Caco-2 (cell line): Measurements from ENCODE around the gene KCNK15. TPM values are rescaled to one million over a fixed set of nuclear protein-coding genes. Genes with fewer than 3 reads are reported as not detected.

Source experiments
- BruUV-seq: library from RNA; stranded (reverse); fragments of 400-500 nt; replicated peaks from 2 replicates; lab custom pipeline; 2021; lab: Mats Ljungman, UMichigan
- CTCF ChIA-PET: fragments of 300-600 bp; sonication (Branson Sonifier 250); formaldehyde crosslinking; loops from one replicate; lab custom pipeline; 2022; ENCODE audit warnings: antibody characterized with exemption; lab: Charles Lee
- POLR2A ChIA-PET: fragments of 300-600 bp; sonication (Branson Sonifier 250); formaldehyde crosslinking; loops from one replicate; lab custom pipeline; 2022; ENCODE audit warnings: antibody characterized with exemption; lab: Charles Lee
- DNase-seq, 2 experiments: peaks; one replicate each; pipeline versions ENCODE4 v3.0.0 to v3.0.0-alpha.2; 2020 to 2022
- H3K27me3 ChIP-seq: replicated peaks from 2 replicates; pipeline ENCODE4 v1.6.0; 2011; ENCODE audit warnings: low read length; ENCODE audit not compliant: control insufficient read depth, insufficient read depth
- H3K36me3 ChIP-seq: 2 replicates; pipeline ENCODE4 v1.5.1; 2011; ENCODE audit warnings: low read length; ENCODE audit not compliant: control insufficient read depth, insufficient read depth
- H3K4me1 ChIP-seq: fragments of 250-450 bp; sonication (Bioruptor Pico); 2 replicates; pipeline ENCODE4 v1.5.1; 2020; ENCODE audit warnings: mild to moderate bottlenecking
- H3K4me3 ChIP-seq: 2 replicates; pipeline ENCODE4 v1.5.1; 2011; ENCODE audit warnings: low read depth, mild to moderate bottlenecking, control low read depth, low read length
- H3K9me3 ChIP-seq: fragments of 250-450 bp; sonication (Bioruptor Pico); 2 replicates; pipeline ENCODE4 v1.5.1; 2020; ENCODE audit warnings: mild to moderate bottlenecking, moderate library complexity
- H3K27ac Mint-ChIP-seq: one replicate; pipeline ENCODE4 v1.8.0; 2022; ENCODE audit warnings: mixed read lengths; ENCODE audit not compliant: unreplicated experiment
- H3K27me3 Mint-ChIP-seq: one replicate; pipeline ENCODE4 v1.8.0; 2022; ENCODE audit warnings: mixed read lengths; ENCODE audit not compliant: insufficient read depth, unreplicated experiment
- H3K36me3 Mint-ChIP-seq: one replicate; pipeline ENCODE4 v1.8.0; 2022; ENCODE audit warnings: mild to moderate bottlenecking, mixed read lengths; ENCODE audit not compliant: insufficient read depth, unreplicated experiment
- H3K4me1 Mint-ChIP-seq: one replicate; pipeline ENCODE4 v1.8.0; 2022; ENCODE audit warnings: low read depth, mixed read lengths; ENCODE audit not compliant: unreplicated experiment
- H3K4me3 Mint-ChIP-seq: one replicate; pipeline ENCODE4 v1.8.0; 2022; ENCODE audit warnings: mild to moderate bottlenecking, moderate library complexity, mixed read lengths; ENCODE audit not compliant: unreplicated experiment
- H3K9me3 Mint-ChIP-seq: one replicate; pipeline ENCODE4 v1.8.0; 2022; ENCODE audit warnings: mixed read lengths; ENCODE audit not compliant: unreplicated experiment
- intact Hi-C: fragments of 100-400 bp; cut with micrococcal nuclease; formaldehyde crosslinking; loops from one replicate; pipeline ENCODE4 v1.10.0; 2022; ENCODE audit not compliant: unreplicated experiment
- total RNA-seq: library from RNA; stranded (reverse); gene quantifications from 2 replicates; pipeline ENCODE4 v1.2.3, GENCODE V29; 2022
- TF ChIP-seq, protein P1 (sequence below), 2 experiments: fragments of 200-600 bp in 1 of 2; IDR thresholded peaks; 1 replicate in 1 of 2; 2 replicates in 1 of 2; pipeline versions ENCODE4 v1.5.1 to v1.8.0; 2011 to 2022; ENCODE audit warnings: antibody characterized with exemption in 1 of 2, control low read depth in 1 of 2, inconsistent platforms in 1 of 2, low read depth in 1 of 2, low read length in 1 of 2, mild to moderate bottlenecking in 1 of 2, moderate library complexity in 1 of 2; ENCODE audit not compliant: insufficient read depth in 1 of 2, severe bottlenecking in 1 of 2, unreplicated experiment in 1 of 2

KCNK15 gene
- total RNA-seq, 1 experiment from 2014 or later = 2.9 TPM

DNA sequence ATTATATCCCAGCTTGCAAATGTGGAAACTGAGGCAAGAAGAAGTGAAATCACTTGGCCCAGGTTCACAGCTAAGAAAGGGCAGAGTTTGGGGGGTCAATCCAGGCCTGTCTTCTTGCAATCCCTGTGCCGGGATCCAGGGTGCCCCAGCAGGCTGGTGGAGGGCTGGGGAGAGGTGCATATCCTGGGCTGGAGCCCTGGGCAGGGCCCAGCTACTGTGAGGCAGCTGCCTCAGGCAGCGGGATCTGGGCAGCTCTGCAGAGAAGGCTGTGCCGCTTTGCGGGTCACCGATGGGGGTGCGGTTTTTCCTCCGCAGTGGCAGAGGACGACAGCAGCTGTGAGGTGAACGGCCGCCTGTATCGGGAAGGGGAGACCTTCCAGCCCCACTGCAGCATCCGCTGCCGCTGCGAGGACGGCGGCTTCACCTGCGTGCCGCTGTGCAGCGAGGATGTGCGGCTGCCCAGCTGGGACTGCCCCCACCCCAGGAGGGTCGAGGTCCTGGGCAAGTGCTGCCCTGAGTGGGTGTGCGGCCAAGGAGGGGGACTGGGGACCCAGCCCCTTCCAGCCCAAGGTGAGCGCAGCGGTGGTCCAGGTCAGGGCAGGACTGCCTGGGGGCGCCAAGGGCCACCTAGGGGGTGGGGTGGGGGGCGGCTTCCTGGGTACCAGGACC lies 21.1 kb upstream of the KCNK15 start:
- Histone ChIP-seq H3K4me3 (no peak overlapping the region), H3K36me3 (no peaks in the 10 kb centered on the region), H3K9me3 (no peaks in the 10 kb centered on the region), H3K4me1 (peaks cover 7% of the 10 kb centered on the region), H3K27me3 (no peaks in the 10 kb centered on the region)
- Mint-ChIP-seq H3K9me3 (no peaks in the 10 kb centered on the region), H3K4me1 (peaks cover 7% of the 10 kb centered on the region), H3K4me3 (no peak overlapping the region), H3K36me3 (no peaks in the 10 kb centered on the region), H3K27me3 (no peaks in the 10 kb centered on the region), H3K27ac (no peak overlapping the region)
- ChIA-PET POLR2A (interaction anchor here (0.5 kb wide), 1 partner anchor 10 kb away, joined by 3 read pairs; no protein-coding TSS in a partner anchor), CTCF (interaction anchor here (0.9 to 1.5 kb wide), 3 partner anchors 9 to 40 kb away, joined by 3 to 5 read pairs (median 4); no protein-coding TSS in a partner anchor)
- TF ChIP-seq, protein P1, sequence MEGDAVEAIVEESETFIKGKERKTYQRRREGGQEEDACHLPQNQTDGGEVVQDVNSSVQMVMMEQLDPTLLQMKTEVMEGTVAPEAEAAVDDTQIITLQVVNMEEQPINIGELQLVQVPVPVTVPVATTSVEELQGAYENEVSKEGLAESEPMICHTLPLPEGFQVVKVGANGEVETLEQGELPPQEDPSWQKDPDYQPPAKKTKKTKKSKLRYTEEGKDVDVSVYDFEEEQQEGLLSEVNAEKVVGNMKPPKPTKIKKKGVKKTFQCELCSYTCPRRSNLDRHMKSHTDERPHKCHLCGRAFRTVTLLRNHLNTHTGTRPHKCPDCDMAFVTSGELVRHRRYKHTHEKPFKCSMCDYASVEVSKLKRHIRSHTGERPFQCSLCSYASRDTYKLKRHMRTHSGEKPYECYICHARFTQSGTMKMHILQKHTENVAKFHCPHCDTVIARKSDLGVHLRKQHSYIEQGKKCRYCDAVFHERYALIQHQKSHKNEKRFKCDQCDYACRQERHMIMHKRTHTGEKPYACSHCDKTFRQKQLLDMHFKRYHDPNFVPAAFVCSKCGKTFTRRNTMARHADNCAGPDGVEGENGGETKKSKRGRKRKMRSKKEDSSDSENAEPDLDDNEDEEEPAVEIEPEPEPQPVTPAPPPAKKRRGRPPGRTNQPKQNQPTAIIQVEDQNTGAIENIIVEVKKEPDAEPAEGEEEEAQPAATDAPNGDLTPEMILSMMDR (IDR thresholded peaks at IDR 0.05; ENCODE audit: insufficient read depth in 1 of 2, low read depth in 1 of 2, low read length in 1 of 2, severe bottlenecking in 1 of 2, unreplicated experiment in 1 of 2) = no peak
- intact Hi-C loops = no loop called here
- no peak for DNase-seq
- no TSS peak for BruUV-seq

DNA sequence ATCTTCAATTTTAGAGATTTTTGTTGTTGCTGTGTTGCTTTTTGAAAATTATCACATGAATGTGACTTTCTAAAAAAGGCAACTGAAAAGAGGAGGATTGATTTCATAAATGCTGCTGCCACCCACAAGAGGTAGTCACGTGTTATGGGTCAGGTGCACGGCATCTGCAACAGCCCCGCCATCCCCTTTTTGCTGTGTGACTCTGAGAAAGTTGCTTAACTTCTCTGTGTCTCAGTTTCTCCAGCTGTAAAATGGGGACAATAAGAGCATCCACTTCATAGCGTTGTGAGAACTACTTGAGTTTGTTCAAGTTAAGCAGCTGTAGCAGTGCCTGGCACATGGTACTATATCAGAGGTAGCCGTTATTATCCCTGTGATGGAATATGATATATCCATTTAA lies 19.8 kb upstream of the KCNK15 start:
- no peak for DNase-seq
- BruUV-seq = no TSS peak
- ChIA-PET POLR2A (no interaction called here), CTCF (no interaction called here)
- Mint-ChIP-seq H3K4me3 (no peak overlapping the region), H3K27me3 (no peaks in the 10 kb centered on the region), H3K9me3 (no peaks in the 10 kb centered on the region), H3K36me3 (no peaks in the 10 kb centered on the region), H3K4me1 (peaks cover 7% of the 10 kb centered on the region), H3K27ac (no peak overlapping the region)
- TF ChIP-seq, protein P1 (IDR thresholded peaks at IDR 0.05; ENCODE audit: insufficient read depth in 1 of 2, low read depth in 1 of 2, low read length in 1 of 2, severe bottlenecking in 1 of 2, unreplicated experiment in 1 of 2) = no peak
- peaks cover 7% of the 10 kb centered on the region for H3K4me1 ChIP-seq
- no peaks in the 10 kb centered on the region for H3K9me3 ChIP-seq
- no peak overlapping the region for H3K4me3 ChIP-seq
- no peaks in the 10 kb centered on the region for H3K27me3 ChIP-seq
- intact Hi-C loops = no loop called here
- H3K36me3 ChIP-seq = no peaks in the 10 kb centered on the region

DNA sequence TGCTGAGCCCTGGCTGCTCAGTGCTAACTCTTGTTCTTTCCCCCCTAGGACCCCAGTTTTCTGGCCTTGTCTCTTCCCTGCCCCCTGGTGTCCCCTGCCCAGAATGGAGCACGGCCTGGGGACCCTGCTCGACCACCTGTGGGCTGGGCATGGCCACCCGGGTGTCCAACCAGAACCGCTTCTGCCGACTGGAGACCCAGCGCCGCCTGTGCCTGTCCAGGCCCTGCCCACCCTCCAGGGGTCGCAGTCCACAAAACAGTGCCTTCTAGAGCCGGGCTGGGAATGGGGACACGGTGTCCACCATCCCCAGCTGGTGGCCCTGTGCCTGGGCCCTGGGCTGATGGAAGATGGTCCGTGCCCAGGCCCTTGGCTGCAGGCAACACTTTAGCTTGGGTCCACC lies 18.6 kb upstream of the KCNK15 start:
- Histone ChIP-seq H3K36me3 (no peaks in the 10 kb centered on the region), H3K27me3 (no peaks in the 10 kb centered on the region), H3K4me1 (peaks cover 12% of the 10 kb centered on the region), H3K4me3 (no peak overlapping the region), H3K9me3 (no peaks in the 10 kb centered on the region)
- TF ChIP-seq, protein P1 (IDR thresholded peaks at IDR 0.05; ENCODE audit: insufficient read depth in 1 of 2, low read depth in 1 of 2, low read length in 1 of 2, severe bottlenecking in 1 of 2, unreplicated experiment in 1 of 2) = no peak
- CTCF ChIA-PET = interaction anchor here (0.6 to 1.0 kb wide), 3 partner anchors 8 to 42 kb away, joined by 3 read pairs; no protein-coding TSS in a partner anchor
- Mint-ChIP-seq H3K9me3 (no peaks in the 10 kb centered on the region), H3K27ac (no peak overlapping the region), H3K36me3 (no peaks in the 10 kb centered on the region), H3K4me3 (no peak overlapping the region), H3K4me1 (peaks cover 11% of the 10 kb centered on the region), H3K27me3 (no peaks in the 10 kb centered on the region)
- no TSS peak for BruUV-seq
- intact Hi-C loops = no loop called here
- DNase-seq = no peak
- POLR2A ChIA-PET = no interaction called here
